AG09309 (cell line): ENCODE results near the gene FEZF2.

ENCODE experiments used
- DNase-seq: peaks from one replicate; pipeline ENCODE4 v3.0.0-alpha.2; 2010; ENCODE audit warnings: low read depth
- H3K4me3 ChIP-seq: 2 replicates; pipeline ENCODE4 v1.5.1; 2011; ENCODE audit warnings: mild to moderate bottlenecking, low read depth, low read length, moderate library complexity; ENCODE audit not compliant: control insufficient read depth
- CTCF ChIP-seq: IDR thresholded peaks from 2 replicates; pipeline ENCODE4 v1.5.1; 2011; ENCODE audit warnings: mild to moderate bottlenecking, low read depth, low read length, inconsistent platforms; ENCODE audit not compliant: insufficient read depth, control insufficient read depth; ENCODE audit errors: missing control alignments

The FEZF2 gene

DNA sequence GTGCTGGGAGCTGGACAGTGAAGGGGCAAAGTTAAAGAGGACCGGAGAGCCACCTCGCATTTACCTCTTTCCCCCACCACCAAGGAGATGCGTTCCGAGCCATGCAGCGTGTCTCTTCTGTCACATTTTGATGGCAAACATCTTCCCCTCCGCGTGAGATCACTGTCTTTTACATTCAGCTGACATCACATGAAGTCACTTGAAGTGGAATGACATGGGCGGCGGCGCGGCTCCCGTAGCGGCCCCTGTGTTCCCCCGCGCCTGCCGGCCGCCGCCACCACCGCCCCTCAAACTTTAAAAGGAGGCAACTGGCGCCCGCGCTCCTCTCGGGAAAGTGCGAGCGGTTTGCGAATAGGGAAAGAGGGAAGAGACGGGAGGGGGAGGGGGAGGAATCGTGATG lies at the start of gene FEZF2:
Gene FEZF2 (minus strand): TSS at position 336 of the 400 bp plus-strand sequence. CDS start 682 bp downstream, outside the sequence.
- peak within 1 kb of the TSS; percentile 32 for H3K4me3 ChIP-seq
- DNase-seq: no peak
- no peak for TF ChIP-seq CTCF

DNA sequence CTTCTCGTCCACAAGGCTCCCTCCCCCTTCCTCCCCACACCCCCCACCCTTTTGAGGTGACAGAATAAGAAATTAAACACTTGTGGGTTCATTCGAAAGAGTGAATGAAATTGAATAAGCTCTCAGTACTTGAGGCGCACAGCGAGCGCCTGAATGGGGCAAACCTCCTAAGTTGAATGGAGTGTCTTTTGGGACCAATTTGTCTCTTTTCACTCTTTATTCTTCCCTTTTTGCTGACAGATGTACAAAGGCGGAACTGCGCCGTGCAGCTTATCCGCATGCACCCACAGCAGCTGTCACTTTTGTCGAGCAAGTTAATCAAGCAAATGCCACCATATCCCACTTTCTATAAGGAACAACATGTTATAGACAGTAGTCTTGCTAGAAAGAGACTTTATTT lies 47.9 kb upstream of the FEZF2 start:
- TF ChIP-seq CTCF: no peak
- no peak for DNase-seq
- H3K4me3 ChIP-seq: no peak overlapping the region

- no peak for TF ChIP-seq CTCF
- no peak overlapping the region for H3K4me3 ChIP-seq
- no peak for DNase-seq
Measured at GRCh38 chr3:62416144-62416543, 42.8 kb upstream of the FEZF2 start.

DNA sequence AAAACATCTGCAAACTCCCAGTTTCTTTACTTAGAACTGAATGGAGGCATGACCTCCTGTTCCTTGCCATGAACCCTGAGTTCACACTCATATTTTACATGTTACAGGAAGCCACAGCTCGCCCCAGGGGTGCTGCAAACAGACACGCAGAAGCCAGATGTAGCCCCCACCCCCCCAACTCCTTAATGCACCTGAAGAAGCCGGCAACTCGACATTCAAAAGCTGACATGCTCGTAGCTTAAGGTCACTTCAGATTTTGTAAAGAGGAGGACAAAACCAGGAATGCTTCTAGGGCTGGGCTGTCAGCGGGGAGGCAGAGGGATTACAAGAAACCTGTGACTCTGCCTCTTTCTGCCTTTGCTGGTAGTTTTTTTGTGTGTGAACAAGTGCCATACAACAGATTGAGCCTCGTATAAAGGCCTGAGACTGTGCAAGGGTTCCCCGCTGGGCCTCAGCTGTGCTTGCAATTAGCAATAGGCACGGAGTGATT lies 42.0 kb upstream of the FEZF2 start:
- no peak overlapping the region for H3K4me3 ChIP-seq
- DNase-seq: no peak
- no peak for TF ChIP-seq CTCF

DNA sequence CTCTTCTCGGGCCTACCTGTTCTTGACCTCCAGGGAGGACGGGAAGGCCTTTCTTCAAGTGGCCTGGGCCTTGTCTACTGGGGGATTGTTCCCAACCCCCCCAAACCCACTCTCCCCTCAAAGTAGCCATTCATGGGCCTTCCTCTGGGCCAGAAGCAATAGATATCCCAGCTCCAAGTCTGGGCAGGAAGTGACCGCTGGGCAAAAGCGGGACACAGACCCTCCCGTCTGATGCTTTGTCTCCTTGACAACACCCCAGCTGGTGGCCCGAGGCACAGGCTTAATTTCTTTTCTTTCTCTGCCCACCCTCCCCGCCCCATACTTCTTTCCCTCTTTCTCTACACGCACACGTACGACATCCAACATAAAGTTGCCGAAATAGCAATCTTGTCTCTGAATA lies 41.4 kb upstream of the FEZF2 start:
- no peak for TF ChIP-seq CTCF
- no peak overlapping the region for H3K4me3 ChIP-seq
- no peak for DNase-seq

DNA sequence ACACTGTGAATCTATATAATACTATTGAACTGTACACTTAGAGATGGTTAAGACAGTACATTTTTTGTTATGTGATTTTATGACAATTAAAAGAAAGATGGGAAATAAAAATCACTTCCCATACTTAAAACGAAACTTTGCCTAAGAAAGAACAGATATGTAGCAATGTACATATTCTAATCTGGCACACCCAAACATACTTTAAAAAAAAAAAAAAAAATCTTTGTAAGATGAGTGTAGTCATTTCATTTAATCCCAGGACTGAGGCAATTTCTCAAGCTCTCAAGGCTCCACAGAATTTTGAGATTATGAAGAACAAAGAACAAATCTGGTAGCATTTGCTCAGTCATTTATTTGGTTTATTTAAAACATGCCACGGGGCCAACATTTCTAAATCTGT lies 40.3 kb upstream of the FEZF2 start:
- no peak for DNase-seq
- H3K4me3 ChIP-seq: no peak overlapping the region
- TF ChIP-seq CTCF: no peak

- H3K4me3 ChIP-seq: no peak overlapping the region
- TF ChIP-seq CTCF: no peak
- DNase-seq: no peak
Measured at GRCh38 chr3:62406945-62407344, 33.6 kb upstream of the FEZF2 start.
